Subcutaneous adipose tissue (tissue), 4 donors: ENCODE data around the gene GRID1. TPM values are rescaled to one million over a fixed set of nuclear protein-coding genes. Genes with fewer than 3 reads are reported as not detected.

Experiments used
- total RNA-seq, 4 donors: library from RNA; depleted of rRNA; stranded (reverse); fragments of >200 nt; gene quantifications; one replicate each; pipeline ENCODE4 v1.1.0, GENCODE V29; 2016
- TF ChIP-seq, protein P1 (sequence below): fragments of 450-650 bp; IDR thresholded peaks from one replicate; pipeline ENCODE4 v1.5.1; 2016; ENCODE audit warnings: low read depth, mild to moderate bottlenecking, control low read depth, antibody characterized with exemption, moderate library complexity

The GRID1 gene
- total RNA-seq, 4 donors from 2014 or later: 0.49 to 2.0 (median 1.1) TPM

DNA sequence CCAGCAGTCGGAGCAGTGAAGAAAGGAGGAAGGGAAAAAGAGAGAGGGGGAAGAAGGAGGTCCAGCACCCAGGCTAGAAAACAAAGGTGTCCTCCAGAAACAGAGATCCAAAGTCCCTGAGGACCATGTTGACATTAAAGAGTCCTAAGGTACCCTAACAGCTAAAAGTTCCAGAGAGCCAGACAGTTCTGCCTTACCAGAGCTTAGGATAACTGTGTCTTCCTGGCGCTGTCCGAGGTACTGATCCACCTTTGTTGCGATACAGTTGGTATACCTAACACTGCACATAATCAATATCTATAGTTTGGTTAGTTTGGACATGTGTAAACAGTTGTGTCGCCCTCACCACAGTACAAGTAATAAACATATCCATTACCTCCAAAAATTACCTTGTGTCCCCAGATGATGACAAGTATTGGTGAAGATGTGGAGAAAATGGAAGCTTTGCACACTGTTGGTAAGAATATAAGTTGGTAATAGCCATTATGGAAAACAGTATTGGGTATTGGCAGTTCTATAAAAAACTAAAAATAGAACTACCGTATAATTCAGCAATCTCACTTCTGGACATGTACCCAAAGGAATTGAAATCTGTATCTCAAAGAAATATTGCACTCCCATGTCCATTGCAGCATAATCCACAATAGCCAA is 59.8 kb downstream of the GRID1 start:
- TF ChIP-seq, protein P1, sequence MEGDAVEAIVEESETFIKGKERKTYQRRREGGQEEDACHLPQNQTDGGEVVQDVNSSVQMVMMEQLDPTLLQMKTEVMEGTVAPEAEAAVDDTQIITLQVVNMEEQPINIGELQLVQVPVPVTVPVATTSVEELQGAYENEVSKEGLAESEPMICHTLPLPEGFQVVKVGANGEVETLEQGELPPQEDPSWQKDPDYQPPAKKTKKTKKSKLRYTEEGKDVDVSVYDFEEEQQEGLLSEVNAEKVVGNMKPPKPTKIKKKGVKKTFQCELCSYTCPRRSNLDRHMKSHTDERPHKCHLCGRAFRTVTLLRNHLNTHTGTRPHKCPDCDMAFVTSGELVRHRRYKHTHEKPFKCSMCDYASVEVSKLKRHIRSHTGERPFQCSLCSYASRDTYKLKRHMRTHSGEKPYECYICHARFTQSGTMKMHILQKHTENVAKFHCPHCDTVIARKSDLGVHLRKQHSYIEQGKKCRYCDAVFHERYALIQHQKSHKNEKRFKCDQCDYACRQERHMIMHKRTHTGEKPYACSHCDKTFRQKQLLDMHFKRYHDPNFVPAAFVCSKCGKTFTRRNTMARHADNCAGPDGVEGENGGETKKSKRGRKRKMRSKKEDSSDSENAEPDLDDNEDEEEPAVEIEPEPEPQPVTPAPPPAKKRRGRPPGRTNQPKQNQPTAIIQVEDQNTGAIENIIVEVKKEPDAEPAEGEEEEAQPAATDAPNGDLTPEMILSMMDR: no peak

DNA sequence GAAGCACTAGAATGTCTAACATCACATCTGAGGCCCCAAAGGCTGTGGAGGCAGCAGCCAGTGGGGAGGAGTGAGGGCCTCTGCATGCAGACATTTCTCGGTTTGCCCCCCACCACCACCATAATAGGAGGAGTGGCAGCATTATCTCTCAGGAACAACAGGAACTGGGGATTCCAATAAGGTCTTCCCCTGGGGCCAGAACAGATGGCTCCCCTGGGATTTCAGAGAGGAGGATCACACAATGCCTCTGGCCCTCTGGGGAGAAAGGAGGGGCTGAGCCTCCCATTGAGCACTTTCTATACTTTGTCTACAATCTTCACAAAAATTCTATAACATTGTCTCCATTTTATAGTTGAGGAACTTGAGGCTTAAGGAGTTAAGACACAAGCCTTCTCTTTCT is 61.1 kb downstream of the GRID1 start:
- TF ChIP-seq, protein P1: no peak

DNA sequence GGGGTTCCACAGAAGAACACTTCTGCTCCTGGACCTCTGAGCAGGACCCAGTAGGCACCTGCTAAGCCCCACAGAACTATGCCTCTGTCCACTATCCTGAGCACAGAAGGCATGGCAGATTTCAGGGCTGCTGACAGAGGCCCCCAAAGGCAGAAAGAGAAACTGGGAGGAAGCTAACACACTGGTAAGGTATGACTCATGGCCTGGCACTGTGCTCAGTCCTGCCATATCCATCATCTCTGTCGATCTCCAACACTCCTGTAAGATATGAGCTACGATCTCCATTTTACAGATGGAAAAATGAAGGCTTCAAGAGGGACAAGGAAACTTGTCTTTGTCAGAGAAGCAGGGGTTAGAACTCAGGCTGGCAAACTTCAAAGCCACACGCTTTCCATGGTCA is 62.2 kb downstream of the GRID1 start:
- TF ChIP-seq, protein P1: no peak

DNA sequence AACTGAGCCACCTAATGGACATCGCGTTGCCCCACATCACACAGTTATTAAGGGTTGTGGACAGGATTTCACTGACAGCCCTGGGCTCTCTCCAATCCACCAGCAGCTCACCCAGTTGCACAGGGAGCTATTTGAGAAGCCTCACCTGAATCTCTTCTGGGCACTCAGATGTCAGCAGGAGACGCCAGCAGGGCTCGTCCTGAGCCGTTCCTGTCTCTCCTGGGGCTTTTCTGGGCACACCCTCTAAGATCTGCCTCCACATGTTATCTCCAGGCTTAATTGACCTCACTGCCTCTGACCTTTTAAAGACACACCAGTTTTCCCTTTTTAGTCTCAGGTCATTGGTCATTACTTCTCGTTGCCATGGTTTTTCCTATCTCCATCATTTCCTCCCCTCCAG is 63.0 kb downstream of the GRID1 start:
- TF ChIP-seq, protein P1: no peak

DNA sequence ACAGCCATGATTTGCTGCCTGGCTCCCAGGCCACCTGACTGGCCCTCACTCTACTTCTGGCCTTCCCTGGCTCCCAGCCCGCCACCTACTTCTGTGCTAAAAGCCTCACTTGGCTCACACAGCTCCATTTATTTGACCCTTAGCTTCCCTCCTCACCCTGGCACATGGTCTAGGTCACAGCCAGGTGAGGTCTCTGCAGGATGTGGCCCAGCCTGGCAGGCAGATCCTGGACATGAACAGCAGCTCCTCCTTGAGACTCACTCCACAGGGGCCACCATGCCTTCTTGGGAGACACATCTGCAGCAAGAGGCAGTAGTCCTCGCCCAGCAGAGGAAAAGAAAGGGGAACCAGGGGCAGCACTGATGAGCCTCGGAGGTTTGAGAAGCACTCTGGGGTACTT is 64.6 kb downstream of the GRID1 start:
- TF ChIP-seq, protein P1: no peak

DNA sequence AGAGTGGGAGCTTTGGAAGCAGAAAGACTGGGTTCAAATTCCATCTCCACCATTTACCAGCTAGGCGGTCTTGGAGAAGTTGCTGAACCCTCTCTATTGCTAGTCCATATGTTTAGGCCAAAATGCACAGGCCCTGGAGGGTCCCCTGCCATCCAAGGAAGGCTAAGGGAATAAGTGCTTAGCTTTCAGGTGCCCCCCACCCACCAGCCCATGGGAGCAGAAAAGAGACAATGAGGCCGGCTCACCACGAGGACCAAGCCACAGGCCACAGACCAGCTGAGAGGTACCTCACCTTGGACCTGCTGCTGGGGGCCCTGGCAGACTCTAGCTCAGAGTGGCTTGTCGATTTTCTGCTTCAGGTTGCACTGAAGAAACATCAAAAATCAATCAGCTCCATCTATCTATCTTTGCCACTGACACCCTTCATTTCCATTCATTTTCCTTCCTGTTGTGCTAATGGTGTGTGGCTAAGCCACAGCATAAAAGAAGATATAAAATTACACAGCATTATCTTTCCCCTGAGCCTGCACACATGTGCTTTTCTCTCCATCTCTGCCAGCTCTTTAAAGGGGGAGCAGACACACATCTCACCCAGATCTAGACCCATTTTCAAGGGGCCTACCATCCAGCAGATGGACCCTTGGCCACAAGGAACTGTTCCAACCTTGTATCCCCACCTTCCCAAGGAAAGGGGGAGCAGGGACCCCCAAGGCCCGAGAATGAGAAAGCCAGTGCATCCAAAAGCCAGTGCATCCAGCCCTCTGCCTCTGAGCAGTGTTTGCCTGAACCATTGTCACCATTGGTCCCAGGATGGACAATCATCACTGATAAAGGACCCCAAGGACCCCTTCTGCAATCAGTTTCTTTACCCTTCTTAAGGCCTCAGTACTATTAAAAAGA is 65.4 kb downstream of the GRID1 start:
- TF ChIP-seq, protein P1: no peak

DNA sequence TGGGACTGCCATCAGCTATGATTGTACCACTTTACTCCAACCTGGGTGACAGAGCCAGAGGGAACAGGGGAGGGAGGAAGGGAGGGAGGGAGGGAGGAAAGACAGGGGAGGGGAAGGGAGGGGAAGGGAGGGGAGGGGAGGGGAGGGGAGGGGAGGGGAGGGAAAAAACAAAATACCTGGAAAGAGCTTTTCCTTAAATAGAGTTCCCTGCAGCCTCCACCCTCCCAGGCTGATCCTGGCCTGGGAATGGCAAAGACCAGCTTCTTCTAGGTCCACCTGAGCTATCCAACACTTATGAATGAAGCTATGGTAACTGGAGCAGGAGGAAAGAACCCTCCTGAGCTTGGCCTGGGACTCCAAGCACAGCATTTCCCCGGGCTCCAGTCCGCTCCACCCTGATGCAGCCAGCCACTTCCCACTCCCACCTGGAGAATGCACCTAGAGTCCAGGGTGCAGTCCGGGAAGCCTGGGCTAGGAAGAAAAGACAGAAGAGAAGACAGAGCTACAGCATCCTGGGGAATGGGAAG is 66.1 kb downstream of the GRID1 start:
- TF ChIP-seq, protein P1: no peak
